Spleen (tissue), 11 donors: ENCODE data around the gene PLA2G4E. TPM values are rescaled to one million over a fixed set of nuclear protein-coding genes. Genes with fewer than 3 reads are reported as not detected.

Source experiments
- DNase-seq: peaks from one replicate; pipeline ENCODE4 v3.0.0-alpha.2; 2020
- H3K27ac ChIP-seq, 8 donors: fragments of 200-600 bp; sonication (generic) in 7 of 8; 1 replicate in 4 of 8; 2 replicates in 4 of 8; pipeline versions ENCODE4 v1.5.0 to v1.8.0; 2016 to 2021; ENCODE audit warnings: inconsistent platforms in 4 of 8, mild to moderate bottlenecking in 4 of 8, moderate library complexity in 1 of 8
- H3K27me3 ChIP-seq, 7 donors: fragments of 200-600 bp; sonication (generic) in 6 of 7; replicated peaks in 1 of 7; 1 replicate in 4 of 7; 2 replicates in 3 of 7; pipeline versions ENCODE4 v1.5.0 to v1.8.0; 2016 to 2021; ENCODE audit warnings: inconsistent platforms in 3 of 7, mild to moderate bottlenecking in 1 of 7
- H3K36me3 ChIP-seq, 6 donors: fragments of 200-600 bp; sonication (generic) in 5 of 6; 1 replicate in 4 of 6; 2 replicates in 2 of 6; pipeline versions ENCODE4 v1.5.0 to v1.8.0; 2016 to 2021; ENCODE audit warnings: inconsistent platforms in 2 of 6
- H3K4me1 ChIP-seq, 6 donors: fragments of 200-600 bp; sonication (generic) in 5 of 6; 1 replicate in 3 of 6; 2 replicates in 3 of 6; pipeline versions ENCODE4 v1.5.0 to v1.8.0; 2016 to 2021; ENCODE audit warnings: inconsistent platforms in 3 of 6
- H3K4me3 ChIP-seq, 8 donors: fragments of 200-600 bp; sonication (generic) in 7 of 8; 1 replicate in 4 of 8; 2 replicates in 4 of 8; pipeline versions ENCODE4 v1.5.0 to v1.8.0; 2016 to 2021; ENCODE audit warnings: inconsistent platforms in 4 of 8, mild to moderate bottlenecking in 4 of 8, moderate library complexity in 2 of 8
- H3K9me3 ChIP-seq, 8 donors: fragments of 200-600 bp; sonication (generic) in 7 of 8; 1 replicate in 4 of 8; 2 replicates in 4 of 8; pipeline versions ENCODE4 v1.5.0 to v1.8.0; 2016 to 2021; ENCODE audit warnings: inconsistent platforms in 4 of 8
- POLR2A ChIP-seq, 3 donors: fragments of 450-650 bp; IDR thresholded peaks; one replicate each; pipeline ENCODE4 v1.5.1; 2017; ENCODE audit warnings: antibody characterized with exemption in 3 of 3, mild to moderate bottlenecking in 1 of 3
- POLR2AphosphoS5 ChIP-seq, 3 donors: sonication (generic); formaldehyde crosslinking; IDR thresholded peaks; one replicate each; pipeline ENCODE4 v1.5.1; 2017; ENCODE audit warnings: antibody characterized with exemption in 3 of 3
- WGBS, 5 donors: extraction: QIAGEN DNeasy Blood & Tissue Kit in 3 of 5; methylation state at CpG; one replicate each; pipeline versions ENCODE4 v1.1.5 to v1.1.7; 2013 to 2018; 5-methylcytosine and 5-hydroxymethylcytosine counted together
- intact Hi-C: fragments of 100-400 bp; cut with DNase I; formaldehyde crosslinking; loops from one replicate; pipeline ENCODE4 v1.15.0; 2023; ENCODE audit warnings: low total_unique reads
- polyA plus RNA-seq, 3 donors: library from polyadenylated mRNA; stranded (reverse); fragments of 200-250 nt; gene quantifications; one replicate each; pipeline ENCODE4 v1.2.1, GENCODE V29; 2013
- total RNA-seq, 7 donors: library from RNA; depleted of rRNA in 3 of 7; stranded (reverse); fragments of >200 nt in 3 of 7; fragmentation: NEBNext Ultra II Directional in 4 of 7; extraction: Animal tissue kit (Norgen Biotek cat#: 25700) in 4 of 7; gene quantifications; one replicate each; pipeline versions ENCODE4 v1.1.0 to v1.2.1, GENCODE V29; 2016 to 2021
- TF ChIP-seq, protein P1 (sequence below), 11 experiments: fragments of 200-600 bp in 7 of 11; fragments of 450-650 bp in 4 of 11; sonication (generic) in 4 of 11; IDR thresholded peaks in 8 of 11; conservative IDR thresholded peaks in 3 of 11; 1 replicate in 7 of 11; 2 replicates in 4 of 11; pipeline versions ENCODE4 v1.4.0 to v1.8.0; 2016 to 2021; ENCODE audit warnings: antibody characterized with exemption in 11 of 11, inconsistent platforms in 4 of 11, mild to moderate bottlenecking in 1 of 11
- donor health status: healthy with polysubstance abuse.
- donor health status: DM: no; HTN: no; CAD: no; lungs with moderate emphysema.
- donor health status: DM: no; HTN: no; CAD: no.
- donor health status: Bipolar disorder and iron deficiency.
- donor health status: healthy.
- donor health status: DM: no; HTN: no; CAD: no.
- donor health status: DM: yes; HTN: yes; CAD: no.

The PLA2G4E gene
- total and polyA plus RNA-seq, 10 donors: not detected

DNA sequence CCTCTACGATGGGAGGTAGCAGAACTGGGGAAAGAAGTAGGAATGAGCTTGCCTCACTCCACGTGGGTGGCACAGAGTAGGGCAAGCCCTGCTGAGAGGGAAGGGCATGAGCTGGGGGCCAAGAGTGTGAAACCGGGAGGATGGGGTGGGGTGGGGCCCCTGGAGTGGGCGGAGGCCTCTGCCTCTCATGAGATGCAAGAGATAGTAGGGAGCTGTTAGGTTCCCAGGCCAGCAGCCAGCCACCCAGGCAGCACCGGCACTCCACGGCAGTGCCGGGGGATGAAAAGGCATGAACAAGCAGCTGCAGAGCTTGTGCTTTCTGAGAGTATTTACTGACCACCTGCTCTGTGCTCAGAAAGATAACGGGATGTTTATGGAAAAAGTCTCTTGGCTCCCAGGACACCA lies 24.4 kb upstream of the PLA2G4E start:
- no peaks in the 10 kb centered on the region for H3K4me1 ChIP-seq
- H3K27me3 ChIP-seq: no peaks in the 10 kb centered on the region
- H3K4me3 ChIP-seq: no peak overlapping the region
- WGBS, 5 donors: 61 to 80% (median 70%) methylated on average over 8 of the region's 8 CpGs
- no peak overlapping the region for H3K27ac ChIP-seq
- H3K36me3 ChIP-seq: no peaks in the 10 kb centered on the region
- no peak for DNase-seq
- no peak for TF ChIP-seq POLR2A (IDR thresholded peaks at IDR 0.05)
- TF ChIP-seq, protein P1, sequence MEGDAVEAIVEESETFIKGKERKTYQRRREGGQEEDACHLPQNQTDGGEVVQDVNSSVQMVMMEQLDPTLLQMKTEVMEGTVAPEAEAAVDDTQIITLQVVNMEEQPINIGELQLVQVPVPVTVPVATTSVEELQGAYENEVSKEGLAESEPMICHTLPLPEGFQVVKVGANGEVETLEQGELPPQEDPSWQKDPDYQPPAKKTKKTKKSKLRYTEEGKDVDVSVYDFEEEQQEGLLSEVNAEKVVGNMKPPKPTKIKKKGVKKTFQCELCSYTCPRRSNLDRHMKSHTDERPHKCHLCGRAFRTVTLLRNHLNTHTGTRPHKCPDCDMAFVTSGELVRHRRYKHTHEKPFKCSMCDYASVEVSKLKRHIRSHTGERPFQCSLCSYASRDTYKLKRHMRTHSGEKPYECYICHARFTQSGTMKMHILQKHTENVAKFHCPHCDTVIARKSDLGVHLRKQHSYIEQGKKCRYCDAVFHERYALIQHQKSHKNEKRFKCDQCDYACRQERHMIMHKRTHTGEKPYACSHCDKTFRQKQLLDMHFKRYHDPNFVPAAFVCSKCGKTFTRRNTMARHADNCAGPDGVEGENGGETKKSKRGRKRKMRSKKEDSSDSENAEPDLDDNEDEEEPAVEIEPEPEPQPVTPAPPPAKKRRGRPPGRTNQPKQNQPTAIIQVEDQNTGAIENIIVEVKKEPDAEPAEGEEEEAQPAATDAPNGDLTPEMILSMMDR (IDR thresholded peaks at IDR 0.05 in 8 of 11, conservative IDR thresholded peaks at IDR 0.05 in 3 of 11): no peak
- no peak for TF ChIP-seq POLR2AphosphoS5 (IDR thresholded peaks at IDR 0.05)
- no peaks in the 10 kb centered on the region for H3K9me3 ChIP-seq
- intact Hi-C loops: no loop called here

DNA sequence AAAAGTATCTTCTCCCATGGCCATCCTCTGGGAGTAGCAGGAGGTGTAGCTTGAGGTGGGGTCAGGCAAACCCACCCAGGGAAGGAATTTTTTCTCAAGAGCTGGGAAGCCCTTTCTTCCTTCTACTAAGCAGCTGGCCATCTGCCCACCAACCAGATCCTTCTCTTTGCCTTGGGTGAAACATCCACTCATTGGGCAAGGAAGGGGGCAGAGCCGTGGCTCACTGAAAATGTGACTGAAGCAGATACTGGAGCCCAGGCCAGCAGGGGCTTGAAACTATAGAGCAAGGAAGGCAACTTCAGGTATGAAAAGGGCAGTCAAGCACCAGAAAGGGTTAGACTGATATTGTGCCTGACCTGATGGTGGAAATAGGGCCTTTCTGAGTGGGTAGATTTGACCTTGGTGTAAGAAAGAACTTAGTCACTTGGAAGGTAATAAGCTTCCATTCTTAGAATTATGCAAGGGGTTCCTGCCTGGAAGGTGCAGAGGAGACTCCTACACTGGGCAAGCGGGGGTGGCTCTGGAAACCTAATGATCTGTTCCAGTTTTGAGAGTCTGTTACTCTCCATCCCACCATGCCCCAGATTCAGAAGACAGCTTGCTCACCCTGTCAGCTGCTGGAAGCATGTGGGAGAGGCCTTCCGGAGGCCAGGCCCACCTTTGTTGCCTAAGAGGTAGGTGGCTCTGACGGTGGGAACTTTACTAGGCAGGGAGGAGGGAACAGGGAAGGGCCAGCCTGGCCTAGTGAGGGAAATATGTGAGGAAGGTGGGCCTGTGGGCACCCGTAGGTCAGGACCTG lies 22.0 kb upstream of the PLA2G4E start:
- no peak for TF ChIP-seq POLR2AphosphoS5 (IDR thresholded peaks at IDR 0.05)
- TF ChIP-seq, protein P1 (IDR thresholded peaks at IDR 0.05 in 8 of 11, conservative IDR thresholded peaks at IDR 0.05 in 3 of 11): no peak
- no peak for TF ChIP-seq POLR2A (IDR thresholded peaks at IDR 0.05)
- Histone ChIP-seq H3K36me3 (no peaks in the 10 kb centered on the region), H3K27ac (no peak overlapping the region), H3K4me1 (no peaks in the 10 kb centered on the region), H3K9me3 (no peaks in the 10 kb centered on the region), H3K27me3 (no peaks in the 10 kb centered on the region), H3K4me3 (no peak overlapping the region)
- WGBS, 5 donors: 82 to 90% (median 87%) methylated on average over 5 of the region's 5 CpGs
- intact Hi-C loops: no loop called here
- no peak for DNase-seq

DNA sequence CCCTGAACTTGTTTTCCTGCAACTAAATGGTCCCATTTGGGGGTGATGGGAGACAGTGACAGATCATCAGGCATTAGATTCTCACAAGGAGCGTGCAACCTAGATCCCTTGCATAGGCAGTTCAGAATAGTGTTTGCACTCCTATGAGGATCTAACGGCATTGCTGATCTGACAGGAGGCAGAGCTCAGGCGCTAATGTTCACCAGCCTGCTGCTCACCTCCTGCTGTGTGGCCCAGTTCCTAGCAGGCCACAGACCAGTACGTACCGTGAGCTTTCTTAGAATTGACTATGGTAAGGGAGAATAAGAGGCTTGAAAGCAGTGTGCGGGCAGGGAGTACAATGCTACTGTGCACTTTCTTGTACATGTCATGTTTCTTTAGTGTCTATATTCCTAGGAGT lies 17.6 kb upstream of the PLA2G4E start:
- 92 to 99% (median 95%) methylated on average over 5 to 6 of the region's 6 CpGs for WGBS, 5 donors

DNA sequence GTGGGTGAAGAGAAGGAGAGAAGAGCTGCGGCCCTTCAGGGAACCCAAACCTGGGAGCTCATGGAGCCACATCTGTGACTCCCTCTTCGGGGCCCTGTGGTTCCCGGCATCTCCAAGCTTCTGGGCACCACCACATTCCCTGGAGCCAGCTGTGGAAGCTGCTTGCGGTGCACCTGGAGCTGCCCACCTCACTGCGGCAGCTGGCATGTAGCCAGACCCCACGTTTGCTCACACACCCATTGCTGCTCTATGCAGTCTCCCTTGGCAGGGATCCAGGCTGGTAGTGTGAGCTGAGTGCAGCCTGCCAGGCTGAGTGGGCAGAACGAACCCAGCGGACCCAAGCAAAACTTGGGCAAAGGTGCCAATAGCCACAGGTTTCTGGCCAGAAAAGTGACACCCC lies 16.8 kb upstream of the PLA2G4E start:
- intact Hi-C loops: no loop called here
- TF ChIP-seq POLR2A (IDR thresholded peaks at IDR 0.05) (no peak), POLR2AphosphoS5 (IDR thresholded peaks at IDR 0.05) (no peak)

More for the DNA sequence above, 17.6 kb upstream of the PLA2G4E start:
- no peaks in the 10 kb centered on the region for H3K27me3 ChIP-seq
- no peak for TF ChIP-seq POLR2AphosphoS5 (IDR thresholded peaks at IDR 0.05)
- TF ChIP-seq, protein P1 (IDR thresholded peaks at IDR 0.05 in 8 of 11, conservative IDR thresholded peaks at IDR 0.05 in 3 of 11): no peak
- TF ChIP-seq POLR2A (IDR thresholded peaks at IDR 0.05): no peak
- DNase-seq: no peak
- no peaks in the 10 kb centered on the region for H3K36me3 ChIP-seq
- H3K4me1 ChIP-seq: peaks cover 0 to 18% (median 14%) of the 10 kb centered on the region in 6 donors
- H3K27ac ChIP-seq: no peak overlapping the region
- intact Hi-C loops: no loop called here
- no peak overlapping the region for H3K4me3 ChIP-seq
- no peaks in the 10 kb centered on the region for H3K9me3 ChIP-seq

More for the DNA sequence above, 16.8 kb upstream of the PLA2G4E start:
- Histone ChIP-seq H3K27ac (no peak overlapping the region), H3K36me3 (no peaks in the 10 kb centered on the region), H3K9me3 (no peaks in the 10 kb centered on the region), H3K27me3 (no peaks in the 10 kb centered on the region), H3K4me1 (peaks cover 0 to 18% (median 14%) of the 10 kb centered on the region in 6 donors), H3K4me3 (no peak overlapping the region)
- no peak for DNase-seq
- WGBS, 5 donors: 66 to 80% (median 71%) methylated on average over 8 of the region's 8 CpGs
